ENCODE data around the gene DCDC1. TPM values are rescaled to one million over a fixed set of nuclear protein-coding genes. Genes with fewer than 3 reads are reported as not detected.

The DCDC1 gene
- total RNA-seq, 2 donors from 2014 or later, result 2.9 to 3.2 TPM

DNA sequence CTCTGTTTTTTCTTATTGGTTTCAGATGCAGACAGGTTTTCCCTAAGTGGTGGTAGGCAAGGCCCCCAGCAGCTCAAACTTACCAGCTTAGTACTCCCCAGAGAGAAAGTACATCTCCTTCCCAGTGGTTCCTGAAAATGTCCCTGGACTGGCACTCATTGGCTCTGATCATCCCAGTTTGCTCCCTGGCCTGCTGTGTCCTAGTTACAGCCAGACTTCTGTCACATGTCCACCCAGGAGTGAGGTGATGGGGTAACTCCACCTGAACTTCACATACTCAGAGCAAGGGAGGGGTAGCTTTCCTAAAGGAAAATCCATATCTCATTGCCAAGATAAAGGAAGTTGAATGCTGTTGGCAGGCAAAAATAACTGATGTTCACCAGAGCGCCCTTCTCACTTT, 546.4 kb downstream of the DCDC1 start:
- Histone ChIP-seq H3K27me3 (ENCODE audit: control insufficient read depth, insufficient read depth, low read length, poor library complexity, severe bottlenecking) (peaks cover 16% of the 10 kb centered on the region), H3K4me3 (ENCODE audit: low read length) (no peak overlapping the region), H3K27ac (ENCODE audit: low read depth, low read length) (no peak overlapping the region), H3K9ac (ENCODE audit: extremely low read depth, low read length, poor library complexity, severe bottlenecking) (no peak overlapping the region), H3K4me1 (ENCODE audit: control insufficient read depth, insufficient read depth, low read length) (no peaks in the 10 kb centered on the region), H3K36me3 (ENCODE audit: control insufficient read depth, insufficient read depth, low read length) (no peaks in the 10 kb centered on the region), H3K9me3 (ENCODE audit: control insufficient read depth, low read length) (no peaks in the 10 kb centered on the region)
- H3K27ac Mint-ChIP-seq, result no peak overlapping the region
- no peak for TF ChIP-seq CTCF (conservative IDR thresholded peaks at IDR 0.05)
- H3K4me3 Mint-ChIP-seq, result no peak overlapping the region
- H3K9me3 Mint-ChIP-seq, result no peaks in the 10 kb centered on the region
- peaks cover 6% of the 10 kb centered on the region for H3K4me1 Mint-ChIP-seq
- no peak for DNase-seq
- H3K27me3 Mint-ChIP-seq (ENCODE audit: insufficient read depth), result peaks cover 3% of the 10 kb centered on the region
- WGBS, 2 experiments (ENCODE audit: insufficient coverage in 1 of 2, insufficient read length in 1 of 2), result 100% methylated on average over 1 of the region's 1 CpG; no CpG with 5 or more reads in 1 of the 2 experiments
- H3K36me3 Mint-ChIP-seq (ENCODE audit: low read depth), result no peaks in the 10 kb centered on the region

DNA sequence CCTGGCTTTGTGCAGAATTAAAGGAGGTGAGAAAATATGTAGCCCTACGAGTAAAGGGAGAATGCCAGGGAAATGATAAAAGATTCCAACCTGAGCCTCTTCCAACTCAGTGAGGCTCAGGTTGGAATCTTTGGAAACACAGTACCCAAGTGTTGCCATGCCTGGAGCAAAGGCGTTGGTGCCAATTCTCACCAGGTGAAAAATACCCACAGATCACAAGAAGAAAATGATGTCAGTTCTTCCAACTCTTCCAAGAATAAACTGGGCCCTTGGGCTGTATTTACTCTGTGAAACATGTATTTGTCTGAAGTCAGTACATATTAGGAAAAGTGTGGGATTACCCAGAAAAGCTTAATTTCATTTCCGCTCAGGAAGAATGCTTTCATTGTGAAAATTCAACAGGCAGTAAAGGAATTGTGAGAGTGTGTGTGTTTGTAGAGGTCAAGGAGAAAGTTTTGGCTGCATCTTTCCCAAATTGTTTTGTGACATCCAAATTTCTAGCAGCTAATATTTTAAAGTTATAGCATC, 548.0 kb downstream of the DCDC1 start:
- no peak overlapping the region for H3K27ac Mint-ChIP-seq

DNA sequence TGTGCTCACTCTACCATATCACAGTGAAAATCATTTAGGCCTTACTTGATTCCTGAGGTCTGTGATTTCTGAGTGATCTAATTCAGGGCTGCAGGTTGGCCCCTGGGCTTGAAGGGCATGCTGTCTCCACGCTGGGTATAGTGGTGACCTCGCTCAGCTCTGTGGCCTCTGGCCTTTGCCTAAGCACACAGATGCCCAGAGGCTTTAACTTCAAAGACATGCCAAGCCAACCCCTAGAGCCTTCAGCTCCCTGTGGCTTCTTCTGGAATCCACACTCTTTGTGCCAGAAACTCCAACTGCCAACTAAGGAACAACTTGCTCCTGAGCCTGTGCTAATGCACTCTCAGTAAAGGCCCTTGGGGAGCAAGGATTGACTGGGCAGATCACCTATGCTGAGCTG, 550.8 kb downstream of the DCDC1 start:
- Histone ChIP-seq H3K4me3 (ENCODE audit: low read length) (no peak overlapping the region), H3K9ac (ENCODE audit: extremely low read depth, low read length, poor library complexity, severe bottlenecking) (no peak overlapping the region), H3K27me3 (ENCODE audit: control insufficient read depth, insufficient read depth, low read length, poor library complexity, severe bottlenecking) (peaks cover 16% of the 10 kb centered on the region), H3K4me1 (ENCODE audit: control insufficient read depth, insufficient read depth, low read length) (no peaks in the 10 kb centered on the region), H3K36me3 (ENCODE audit: control insufficient read depth, insufficient read depth, low read length) (no peaks in the 10 kb centered on the region), H3K27ac (ENCODE audit: low read depth, low read length) (no peak overlapping the region), H3K9me3 (ENCODE audit: control insufficient read depth, low read length) (no peaks in the 10 kb centered on the region)
- H3K4me3 Mint-ChIP-seq, result no peak overlapping the region
- no peaks in the 10 kb centered on the region for H3K36me3 Mint-ChIP-seq (ENCODE audit: low read depth)
- H3K27me3 Mint-ChIP-seq (ENCODE audit: insufficient read depth), result peaks cover 9% of the 10 kb centered on the region
- H3K27ac Mint-ChIP-seq, result no peak overlapping the region
- WGBS, 2 experiments (ENCODE audit: insufficient coverage in 1 of 2, insufficient read length in 1 of 2), result 87 to 94% methylated on average over 2 of the region's 2 CpGs
- H3K9me3 Mint-ChIP-seq, result no peaks in the 10 kb centered on the region
- peaks cover 6% of the 10 kb centered on the region for H3K4me1 Mint-ChIP-seq
- DNase-seq, result no peak
- no peak for TF ChIP-seq CTCF (conservative IDR thresholded peaks at IDR 0.05)

More for the DNA sequence above, 548.0 kb downstream of the DCDC1 start:
- H3K27me3 Mint-ChIP-seq (ENCODE audit: insufficient read depth), result peaks cover 9% of the 10 kb centered on the region
- H3K27ac ChIP-seq (ENCODE audit: low read depth, low read length), result no peak overlapping the region
- TF ChIP-seq CTCF (conservative IDR thresholded peaks at IDR 0.05), result no peak
- no peak overlapping the region for H3K4me3 ChIP-seq (ENCODE audit: low read length)
- H3K4me1 Mint-ChIP-seq, result peaks cover 6% of the 10 kb centered on the region
- no peaks in the 10 kb centered on the region for H3K9me3 Mint-ChIP-seq
- no peak overlapping the region for H3K9ac ChIP-seq (ENCODE audit: extremely low read depth, low read length, poor library complexity, severe bottlenecking)
- H3K36me3 ChIP-seq (ENCODE audit: control insufficient read depth, insufficient read depth, low read length), result no peaks in the 10 kb centered on the region
- no peaks in the 10 kb centered on the region for H3K4me1 ChIP-seq (ENCODE audit: control insufficient read depth, insufficient read depth, low read length)
- H3K4me3 Mint-ChIP-seq, result no peak overlapping the region
- WGBS, 2 experiments (ENCODE audit: insufficient coverage in 1 of 2, insufficient read length in 1 of 2), result 91 to 100% methylated on average over 2 to 3 of the region's 3 CpGs
- DNase-seq, result no peak
- peaks cover 16% of the 10 kb centered on the region for H3K27me3 ChIP-seq (ENCODE audit: control insufficient read depth, insufficient read depth, low read length, poor library complexity, severe bottlenecking)
- H3K36me3 Mint-ChIP-seq (ENCODE audit: low read depth), result no peaks in the 10 kb centered on the region
- H3K9me3 ChIP-seq (ENCODE audit: control insufficient read depth, low read length), result no peaks in the 10 kb centered on the region

All from endodermal cell (in vitro differentiated cells).